Glutamatergic neuron (in vitro differentiated cells): ENCODE results near the gene EGFL7. TPM values are rescaled to one million over a fixed set of nuclear protein-coding genes. Genes with fewer than 3 reads are reported as not detected.
A peak's percentile ranks its signal among the peaks of the same experiment; 100 is the strongest.

ENCODE experiments used
- DNase-seq: peaks from one replicate; pipeline ENCODE4 v3.0.0; 2022
- H3K27ac Mint-ChIP-seq: one replicate; pipeline ENCODE4 v1.8.0; 2020; ENCODE audit warnings: mild to moderate bottlenecking, mixed read lengths, inconsistent platforms; ENCODE audit not compliant: unreplicated experiment
- H3K27me3 Mint-ChIP-seq: one replicate; pipeline ENCODE4 v1.8.0; 2020; ENCODE audit warnings: mild to moderate bottlenecking, moderate library complexity, mixed read lengths, inconsistent platforms; ENCODE audit not compliant: unreplicated experiment
- H3K36me3 Mint-ChIP-seq: one replicate; pipeline ENCODE4 v1.8.0; 2020; ENCODE audit warnings: mild to moderate bottlenecking, mixed read lengths, inconsistent platforms; ENCODE audit not compliant: unreplicated experiment
- H3K4me1 Mint-ChIP-seq: one replicate; pipeline ENCODE4 v1.8.0; 2020; ENCODE audit warnings: mild to moderate bottlenecking, low read depth, mixed read lengths, inconsistent platforms; ENCODE audit not compliant: unreplicated experiment
- H3K4me3 Mint-ChIP-seq: one replicate; pipeline ENCODE4 v1.8.0; 2020; ENCODE audit warnings: mild to moderate bottlenecking, mixed read lengths, inconsistent platforms; ENCODE audit not compliant: unreplicated experiment
- H3K9me3 Mint-ChIP-seq: one replicate; pipeline ENCODE4 v1.8.0; 2020; ENCODE audit warnings: mild to moderate bottlenecking, moderate library complexity, mixed read lengths, inconsistent platforms; ENCODE audit not compliant: unreplicated experiment
- total RNA-seq: library from RNA; stranded (reverse); fragmentation: NEBNext Ultra II Directional; extraction: Animal tissue kit (Norgen Biotek cat#: 25700); gene quantifications from one replicate; pipeline ENCODE4 v1.2.1, GENCODE V29; 2021; ENCODE audit not compliant: unreplicated experiment
- TF ChIP-seq, protein P1 (sequence below): fragments of 200-600 bp; sonication (generic); IDR thresholded peaks from one replicate; pipeline ENCODE4 v1.5.0; 2021; ENCODE audit not compliant: partially characterized antibody, unreplicated experiment

EGFL7 gene
- total RNA-seq, 1 donor from 2014 or later, result 8.1 TPM

DNA sequence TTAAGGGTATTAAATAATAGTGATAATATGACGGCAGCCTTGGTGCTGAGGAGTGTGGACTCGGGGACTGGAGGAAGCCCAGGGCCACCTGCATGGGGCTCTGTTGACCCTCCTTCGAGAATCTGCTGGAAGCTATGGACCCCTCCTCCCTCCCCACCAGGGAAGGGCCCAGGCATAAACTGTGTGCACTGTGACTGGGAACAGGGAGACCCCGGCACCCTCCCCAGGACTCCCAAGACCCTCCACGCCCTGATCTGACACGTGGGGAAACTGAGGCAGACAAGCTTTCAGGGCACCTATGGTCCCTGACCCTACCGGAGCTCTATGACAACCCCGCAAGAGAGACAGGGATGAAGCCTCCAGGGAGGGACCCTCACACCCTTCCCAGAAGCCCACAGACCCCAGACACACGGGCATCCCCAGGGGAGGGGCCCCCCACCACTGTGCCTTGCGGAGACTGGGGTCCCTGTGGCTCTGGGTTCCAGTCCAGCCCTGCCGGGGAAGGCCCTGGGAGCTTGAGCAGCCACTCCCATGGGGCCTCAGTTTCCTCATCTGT, 6.5 kb upstream of the EGFL7 start:
- TF ChIP-seq, protein P1, sequence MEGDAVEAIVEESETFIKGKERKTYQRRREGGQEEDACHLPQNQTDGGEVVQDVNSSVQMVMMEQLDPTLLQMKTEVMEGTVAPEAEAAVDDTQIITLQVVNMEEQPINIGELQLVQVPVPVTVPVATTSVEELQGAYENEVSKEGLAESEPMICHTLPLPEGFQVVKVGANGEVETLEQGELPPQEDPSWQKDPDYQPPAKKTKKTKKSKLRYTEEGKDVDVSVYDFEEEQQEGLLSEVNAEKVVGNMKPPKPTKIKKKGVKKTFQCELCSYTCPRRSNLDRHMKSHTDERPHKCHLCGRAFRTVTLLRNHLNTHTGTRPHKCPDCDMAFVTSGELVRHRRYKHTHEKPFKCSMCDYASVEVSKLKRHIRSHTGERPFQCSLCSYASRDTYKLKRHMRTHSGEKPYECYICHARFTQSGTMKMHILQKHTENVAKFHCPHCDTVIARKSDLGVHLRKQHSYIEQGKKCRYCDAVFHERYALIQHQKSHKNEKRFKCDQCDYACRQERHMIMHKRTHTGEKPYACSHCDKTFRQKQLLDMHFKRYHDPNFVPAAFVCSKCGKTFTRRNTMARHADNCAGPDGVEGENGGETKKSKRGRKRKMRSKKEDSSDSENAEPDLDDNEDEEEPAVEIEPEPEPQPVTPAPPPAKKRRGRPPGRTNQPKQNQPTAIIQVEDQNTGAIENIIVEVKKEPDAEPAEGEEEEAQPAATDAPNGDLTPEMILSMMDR, result no peak
- peaks cover 3% of the 10 kb centered on the region for H3K27me3 Mint-ChIP-seq
- H3K4me1 Mint-ChIP-seq, result peaks cover 3% of the 10 kb centered on the region
- H3K36me3 Mint-ChIP-seq, result no peaks in the 10 kb centered on the region
- H3K27ac Mint-ChIP-seq, result no peak overlapping the region
- no peaks in the 10 kb centered on the region for H3K9me3 Mint-ChIP-seq
- H3K4me3 Mint-ChIP-seq, result no peak overlapping the region
- DNase-seq, result no peak

- no peak for DNase-seq
- H3K27ac Mint-ChIP-seq, result no peak overlapping the region
- TF ChIP-seq, protein P1, result no peak
- peaks cover 3% of the 10 kb centered on the region for H3K4me1 Mint-ChIP-seq
- H3K27me3 Mint-ChIP-seq, result peaks cover 3% of the 10 kb centered on the region
- H3K4me3 Mint-ChIP-seq, result no peak overlapping the region
- no peaks in the 10 kb centered on the region for H3K9me3 Mint-ChIP-seq
- H3K36me3 Mint-ChIP-seq, result no peaks in the 10 kb centered on the region
These were observed 5.7 kb upstream of the EGFL7 start for GRCh38 chr9:136656795-136657611.

DNA sequence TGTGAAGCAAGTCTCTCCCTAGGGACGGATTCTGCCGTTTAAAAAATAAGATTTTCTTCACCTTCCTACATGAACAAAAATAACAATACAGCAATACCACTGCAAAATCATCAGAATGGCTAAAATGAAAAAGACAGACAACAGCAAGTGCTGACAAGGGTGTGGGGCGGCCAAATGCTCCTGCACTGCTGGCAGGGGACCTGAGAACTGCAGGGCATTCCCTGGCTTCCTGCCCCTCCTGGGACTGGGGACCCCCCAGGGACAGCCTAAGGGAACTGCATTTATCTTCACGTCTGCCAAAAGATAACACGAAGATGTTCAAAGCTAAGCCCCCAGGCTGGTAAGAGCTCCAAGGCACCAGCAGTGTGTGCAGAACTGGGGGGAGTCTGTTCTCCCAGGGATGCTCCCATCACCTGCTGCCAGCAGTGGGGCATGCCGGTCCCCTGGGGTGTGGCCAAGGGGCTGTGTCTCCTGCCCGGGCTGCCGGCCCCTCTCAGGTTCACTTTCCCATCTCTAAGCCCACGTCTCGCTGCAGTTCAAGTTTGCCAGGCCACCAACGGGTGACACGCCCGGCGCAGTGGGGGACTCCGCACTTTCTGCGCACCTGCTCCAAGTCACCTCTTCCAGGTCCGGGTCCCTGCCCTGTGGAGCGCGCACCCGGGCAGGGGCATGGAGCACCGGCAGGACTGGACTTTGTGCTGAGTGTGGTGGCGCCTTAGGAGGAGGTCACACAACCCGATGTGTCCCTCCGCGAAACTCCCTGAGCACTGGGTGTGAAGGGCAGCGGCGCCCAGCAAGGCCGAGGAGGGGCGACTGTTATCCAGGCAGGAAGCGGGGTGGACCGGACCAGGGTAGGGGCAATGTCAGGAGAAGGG, 4.5 kb upstream of the EGFL7 start:
- Mint-ChIP-seq H3K36me3 (no peaks in the 10 kb centered on the region), H3K27ac (no peak overlapping the region), H3K4me3 (peak overlapping the region; percentile 25), H3K9me3 (no peaks in the 10 kb centered on the region), H3K4me1 (peaks cover 3% of the 10 kb centered on the region), H3K27me3 (peaks cover 3% of the 10 kb centered on the region)
- TF ChIP-seq, protein P1, result no peak
- DNase-seq, result no peak

- no peak for DNase-seq
- Mint-ChIP-seq H3K27ac (no peak overlapping the region), H3K36me3 (no peaks in the 10 kb centered on the region), H3K27me3 (peaks cover 3% of the 10 kb centered on the region), H3K4me3 (no peak overlapping the region), H3K9me3 (no peaks in the 10 kb centered on the region), H3K4me1 (no peaks in the 10 kb centered on the region)
- TF ChIP-seq, protein P1, result no peak
These were observed 3.7 kb upstream of the EGFL7 start for GRCh38 chr9:136658849-136659535.
